ENCODE data around the gene COL4A1. TPM values are rescaled to one million over a fixed set of nuclear protein-coding genes. Genes with fewer than 3 reads are reported as not detected.
A peak's percentile ranks its signal among the peaks of the same experiment; 100 is the strongest.

Gene COL4A1
- total and polyA plus RNA-seq, 4 donors: 73.3 to 910 (median 472) TPM

GRCh38 chr13:110263888-110264287 is 43.1 kb downstream of the COL4A1 start:
- ATAC-seq (ENCODE audit: low FRiP score) (no peak), DNase-seq (no peak)
- H3K27ac ChIP-seq (ENCODE audit: low read depth in 1 of 2, low read length in 2 of 2): peak overlapping the region in 1 of 2 donors; percentile 32
- H3K4me1 ChIP-seq (ENCODE audit: control insufficient read depth in 1 of 2, insufficient read depth in 2 of 2, low read length in 2 of 2): peaks cover 4 to 7% of the 10 kb centered on the region in 2 donors
- 12 to 17% methylated on average over 5 of the region's 5 CpGs for WGBS, 2 donors
- H3K36me3 ChIP-seq (ENCODE audit: control insufficient read depth in 1 of 2, insufficient read depth in 2 of 2, low read length in 1 of 2): no peaks in the 10 kb centered on the region
- intact Hi-C loops (cut with DNase I): no loop called here
- H3K9me3 ChIP-seq (ENCODE audit: control insufficient read depth, low read length): no peaks in the 10 kb centered on the region
- H3K4me3 ChIP-seq (ENCODE audit: low read length in 2 of 2): no peak overlapping the region
- no peaks in the 10 kb centered on the region for H3K27me3 ChIP-seq (ENCODE audit: control insufficient read depth in 1 of 2, insufficient read depth in 2 of 2, low read length in 1 of 2)

GRCh38 chr13:110263404-110263803 is 43.6 kb downstream of the COL4A1 start:
- DNase-seq: no peak
- H3K4me3 ChIP-seq (ENCODE audit: low read length in 2 of 2): no peak overlapping the region
- no peak for ATAC-seq (ENCODE audit: low FRiP score)
- no peaks in the 10 kb centered on the region for H3K36me3 ChIP-seq (ENCODE audit: control insufficient read depth in 1 of 2, insufficient read depth in 2 of 2, low read length in 1 of 2)
- peaks cover under 1 to 7% of the 10 kb centered on the region in 2 donors for H3K4me1 ChIP-seq (ENCODE audit: control insufficient read depth in 1 of 2, insufficient read depth in 2 of 2, low read length in 2 of 2)
- H3K27me3 ChIP-seq (ENCODE audit: control insufficient read depth in 1 of 2, insufficient read depth in 2 of 2, low read length in 1 of 2): no peaks in the 10 kb centered on the region
- no peak overlapping the region for H3K27ac ChIP-seq (ENCODE audit: low read depth in 1 of 2, low read length in 2 of 2)
- intact Hi-C loops (cut with DNase I): no loop called here
- H3K9me3 ChIP-seq (ENCODE audit: control insufficient read depth, low read length): no peaks in the 10 kb centered on the region
- 64 to 67% methylated on average over 5 of the region's 5 CpGs for WGBS, 2 donors

- Histone ChIP-seq H3K9me3 (ENCODE audit: control insufficient read depth, low read length) (no peaks in the 10 kb centered on the region), H3K4me3 (ENCODE audit: low read length in 2 of 2) (no peak overlapping the region), H3K4me1 (ENCODE audit: control insufficient read depth in 1 of 2, insufficient read depth in 2 of 2, low read length in 2 of 2) (peaks cover 0 to 7% of the 10 kb centered on the region in 2 donors), H3K36me3 (ENCODE audit: control insufficient read depth in 1 of 2, insufficient read depth in 2 of 2, low read length in 1 of 2) (no peaks in the 10 kb centered on the region), H3K27me3 (ENCODE audit: control insufficient read depth in 1 of 2, insufficient read depth in 2 of 2, low read length in 1 of 2) (no peaks in the 10 kb centered on the region), H3K27ac (ENCODE audit: low read depth in 1 of 2, low read length in 2 of 2) (peak overlapping the region; percentile 30 to 37)
- 14 to 16% methylated on average over 11 of the region's 11 CpGs for WGBS, 2 donors
- intact Hi-C loops (cut with DNase I): no loop called here
- ATAC-seq (ENCODE audit: low FRiP score): no peak
- DNase-seq: no peak
These were observed 44.3 kb downstream of the COL4A1 start for GRCh38 chr13:110262508-110263291.

GRCh38 chr13:110262082-110262436 is 44.9 kb downstream of the COL4A1 start:
- WGBS, 2 donors: 74 to 83% methylated on average over 11 of the region's 11 CpGs
- Histone ChIP-seq H3K27me3 (ENCODE audit: control insufficient read depth in 1 of 2, insufficient read depth in 2 of 2, low read length in 1 of 2) (no peaks in the 10 kb centered on the region), H3K36me3 (ENCODE audit: control insufficient read depth in 1 of 2, insufficient read depth in 2 of 2, low read length in 1 of 2) (no peaks in the 10 kb centered on the region), H3K4me1 (ENCODE audit: control insufficient read depth in 1 of 2, insufficient read depth in 2 of 2, low read length in 2 of 2) (peaks cover 0 to 7% of the 10 kb centered on the region in 2 donors), H3K4me3 (ENCODE audit: low read length in 2 of 2) (no peak overlapping the region), H3K27ac (ENCODE audit: low read depth in 1 of 2, low read length in 2 of 2) (peak overlapping the region in 1 of 2 donors; percentile 7), H3K9me3 (ENCODE audit: control insufficient read depth, low read length) (no peaks in the 10 kb centered on the region)
- no peak for DNase-seq
- intact Hi-C loops (cut with DNase I): no loop called here
- no peak for ATAC-seq (ENCODE audit: low FRiP score)

- peak overlapping the region; percentile 9 to 18 for H3K27ac ChIP-seq (ENCODE audit: low read depth in 1 of 2, low read length in 2 of 2)
- ATAC-seq (ENCODE audit: low FRiP score) (no peak), DNase-seq (no peak)
These were observed 45.5 kb downstream of the COL4A1 start for GRCh38 chr13:110261166-110262081.

GRCh38 chr13:110259651-110260050 is 47.3 kb downstream of the COL4A1 start:
- intact Hi-C loops (cut with DNase I): no loop called here
- DNase-seq (no peak), ATAC-seq (ENCODE audit: low FRiP score) (no peak)
- Histone ChIP-seq H3K4me3 (ENCODE audit: low read length in 2 of 2) (no peak overlapping the region), H3K9me3 (ENCODE audit: control insufficient read depth, low read length) (no peaks in the 10 kb centered on the region), H3K4me1 (ENCODE audit: control insufficient read depth in 1 of 2, insufficient read depth in 2 of 2, low read length in 2 of 2) (peaks cover 1 to 7% of the 10 kb centered on the region in 2 donors), H3K27ac (ENCODE audit: low read depth in 1 of 2, low read length in 2 of 2) (peak overlapping the region; percentile 38 to 47), H3K36me3 (ENCODE audit: control insufficient read depth in 1 of 2, insufficient read depth in 2 of 2, low read length in 1 of 2) (no peaks in the 10 kb centered on the region), H3K27me3 (ENCODE audit: control insufficient read depth in 1 of 2, insufficient read depth in 2 of 2, low read length in 1 of 2) (no peaks in the 10 kb centered on the region)
- 51 to 60% methylated on average over 6 of the region's 6 CpGs for WGBS, 2 donors

More at GRCh38 chr13:110261166-110262081, 45.5 kb downstream of the COL4A1 start:
- no peaks in the 10 kb centered on the region for H3K9me3 ChIP-seq (ENCODE audit: control insufficient read depth, low read length)
- H3K4me1 ChIP-seq (ENCODE audit: control insufficient read depth in 1 of 2, insufficient read depth in 2 of 2, low read length in 2 of 2): peaks cover 0 to 7% of the 10 kb centered on the region in 2 donors
- WGBS, 2 donors: 62 to 70% methylated on average over 19 of the region's 19 CpGs
- H3K36me3 ChIP-seq (ENCODE audit: control insufficient read depth in 1 of 2, insufficient read depth in 2 of 2, low read length in 1 of 2): no peaks in the 10 kb centered on the region
- intact Hi-C loops (cut with DNase I): no loop called here
- H3K4me3 ChIP-seq (ENCODE audit: low read length in 2 of 2): no peak overlapping the region
- no peaks in the 10 kb centered on the region for H3K27me3 ChIP-seq (ENCODE audit: control insufficient read depth in 1 of 2, insufficient read depth in 2 of 2, low read length in 1 of 2)

- ATAC-seq (ENCODE audit: low FRiP score): no peak
- WGBS, 2 donors: 58 to 62% methylated on average over 12 of the region's 12 CpGs
- intact Hi-C loops (cut with DNase I): no loop called here
These were observed 47.9 kb downstream of the COL4A1 start for GRCh38 chr13:110258876-110259631.

GRCh38 chr13:110257408-110257807 is 49.5 kb downstream of the COL4A1 start:
- Histone ChIP-seq H3K4me1 (ENCODE audit: control insufficient read depth in 1 of 2, insufficient read depth in 2 of 2, low read length in 2 of 2) (peaks cover 0 to 4% of the 10 kb centered on the region in 2 donors), H3K9me3 (ENCODE audit: control insufficient read depth, low read length) (no peaks in the 10 kb centered on the region), H3K27me3 (ENCODE audit: control insufficient read depth in 1 of 2, insufficient read depth in 2 of 2, low read length in 1 of 2) (no peaks in the 10 kb centered on the region), H3K4me3 (ENCODE audit: low read length in 2 of 2) (no peak overlapping the region), H3K27ac (ENCODE audit: low read depth in 1 of 2, low read length in 2 of 2) (peak overlapping the region; percentile 46 to 64), H3K36me3 (ENCODE audit: control insufficient read depth in 1 of 2, insufficient read depth in 2 of 2, low read length in 1 of 2) (no peaks in the 10 kb centered on the region)
- WGBS, 2 donors: 83 to 94% methylated on average over 3 of the region's 3 CpGs
- intact Hi-C loops (cut with DNase I): no loop called here
- no peak for ATAC-seq (ENCODE audit: low FRiP score)
- no peak for DNase-seq

More at GRCh38 chr13:110258876-110259631, 47.9 kb downstream of the COL4A1 start:
- Histone ChIP-seq H3K9me3 (ENCODE audit: control insufficient read depth, low read length) (no peaks in the 10 kb centered on the region), H3K27ac (ENCODE audit: low read depth in 1 of 2, low read length in 2 of 2) (no peak overlapping the region), H3K4me1 (ENCODE audit: control insufficient read depth in 1 of 2, insufficient read depth in 2 of 2, low read length in 2 of 2) (peaks cover 4 to 5% of the 10 kb centered on the region in 2 donors), H3K4me3 (ENCODE audit: low read length in 2 of 2) (no peak overlapping the region), H3K27me3 (ENCODE audit: control insufficient read depth in 1 of 2, insufficient read depth in 2 of 2, low read length in 1 of 2) (no peaks in the 10 kb centered on the region), H3K36me3 (ENCODE audit: control insufficient read depth in 1 of 2, insufficient read depth in 2 of 2, low read length in 1 of 2) (no peaks in the 10 kb centered on the region)
- DNase-seq: no peak

Measured in aorta (tissue), 5 donors.